Activated naive CD4-positive, alpha-beta T cell treated with anti-CD3 and anti-CD28 coated beads, Interleukin-2, amount 50 U/mL, for 16 hours (primary cell): ENCODE measurements around the gene ZCCHC7.
A peak's percentile ranks its signal among the peaks of the same experiment; 100 is the strongest.
"Not testable (repeated sequence)": the region's sequence is repeated elsewhere in the genome, so short reads cannot be mapped to it uniquely, and the experiment has no call there.

Experiments used
- DNase-seq: peaks from one replicate; pipeline ENCODE4 v3.0.0-alpha.2; 2020

ZCCHC7 gene

GRCh38 chr9:37119907-37120842, at the start of gene ZCCHC7:
Gene ZCCHC7, plus strand, starts transcription at chr9:37120574.
- DNase-seq = peak; percentile 97

GRCh38 chr9:37074790-37075189, 45.6 kb upstream of the ZCCHC7 start:
- DNase-seq = not testable (repeated sequence)

GRCh38 chr9:37079370-37080164, 40.8 kb upstream of the ZCCHC7 start:
- DNase-seq = peak; percentile 94

- not testable (repeated sequence) for DNase-seq
Measured at GRCh38 chr9:37080165-37080628, 40.2 kb upstream of the ZCCHC7 start.

- not testable (repeated sequence) for DNase-seq
Measured at GRCh38 chr9:37081507-37081906, 38.9 kb upstream of the ZCCHC7 start.

- DNase-seq = no peak
Measured at GRCh38 chr9:37082214-37082765, 38.1 kb upstream of the ZCCHC7 start.

- DNase-seq = no peak
Measured at GRCh38 chr9:37083654-37084053, 36.7 kb upstream of the ZCCHC7 start.

GRCh38 chr9:37085233-37085632, 35.1 kb upstream of the ZCCHC7 start:
- DNase-seq = no peak

- DNase-seq = not testable (repeated sequence)
Measured at GRCh38 chr9:37092714-37093295, 27.6 kb upstream of the ZCCHC7 start.

- DNase-seq = no peak
Measured at GRCh38 chr9:37094751-37095150, 25.6 kb upstream of the ZCCHC7 start.

GRCh38 chr9:37096628-37097027, 23.7 kb upstream of the ZCCHC7 start:
- no peak for DNase-seq

GRCh38 chr9:37097294-37097693, 23.1 kb upstream of the ZCCHC7 start:
- no peak for DNase-seq

- no peak for DNase-seq
Measured at GRCh38 chr9:37100327-37100726, 20.0 kb upstream of the ZCCHC7 start.

- DNase-seq = no peak
Measured at GRCh38 chr9:37100741-37101140, 19.6 kb upstream of the ZCCHC7 start.

GRCh38 chr9:37102486-37102885, 17.9 kb upstream of the ZCCHC7 start:
- no peak for DNase-seq

- peak; percentile 20 for DNase-seq
Measured at GRCh38 chr9:37104183-37104889, 16.0 kb upstream of the ZCCHC7 start.

GRCh38 chr9:37105234-37105633, 15.1 kb upstream of the ZCCHC7 start:
- DNase-seq = no peak

GRCh38 chr9:37107701-37108100, 12.7 kb upstream of the ZCCHC7 start:
- DNase-seq = no peak

GRCh38 chr9:37114442-37114841, 5.9 kb upstream of the ZCCHC7 start:
- not testable (repeated sequence) for DNase-seq

GRCh38 chr9:37117956-37118355, 2.4 kb upstream of the ZCCHC7 start:
- no peak for DNase-seq

GRCh38 chr9:37119360-37119759, 1.0 kb upstream of the ZCCHC7 start:
- no peak for DNase-seq

- DNase-seq = not testable (repeated sequence)
Measured at GRCh38 chr9:37120843-37121335, 515 bp downstream of the ZCCHC7 start.
